CD4-positive, alpha-beta T cell (primary cell): ENCODE data around the gene OR9Q2. TPM values are rescaled to one million over a fixed set of nuclear protein-coding genes. Genes with fewer than 3 reads are reported as not detected.
"Not testable (repeated sequence)": the region's sequence is repeated elsewhere in the genome, so short reads cannot be mapped to it uniquely, and the experiment has no call there.

ENCODE experiments used
- ATAC-seq: fragments of 200-7000 bp; cut with Tn5 transposase; one replicate; pipeline ENCODE4 v1.10.0; 2022; ENCODE audit warnings: mild to moderate bottlenecking; ENCODE audit not compliant: poor library complexity
- CTCF ChIA-PET: fragments of 350-600 bp; sonication (Branson Sonifier 250); formaldehyde crosslinking; loops from one replicate; lab custom pipeline; 2021; ENCODE audit warnings: antibody characterized with exemption, inconsistent platforms; lab: Charles Lee
- POLR2A ChIA-PET: fragments of 350-600 bp; sonication (Branson Sonifier 250); formaldehyde crosslinking; loops from one replicate; lab custom pipeline; 2021; ENCODE audit warnings: antibody characterized with exemption, inconsistent platforms; lab: Charles Lee
- DNase-seq, 14 experiments: peaks; one replicate each; pipeline ENCODE4 v3.0.0-alpha.2; 2013 to 2020; ENCODE audit warnings: mixed read lengths in 2 of 14
- H3K27ac ChIP-seq, 2 donors: one replicate each; pipeline versions ENCODE4 v1.5.1 to v1.7.0; 2013; ENCODE audit warnings: low read length in 2 of 2, low read depth in 1 of 2, mild to moderate bottlenecking in 1 of 2
- H3K27me3 ChIP-seq, 2 experiments: 1 replicate in 1 of 2; 2 replicates in 1 of 2; pipeline versions ENCODE4 v1.6.1 to v1.7.0; 2013; ENCODE audit warnings: low read length in 2 of 2, control low read depth in 1 of 2, mild to moderate bottlenecking in 1 of 2, moderate library complexity in 1 of 2; ENCODE audit not compliant: insufficient read depth in 2 of 2, control insufficient read depth in 1 of 2
- H3K36me3 ChIP-seq: one replicate; pipeline ENCODE4 v1.6.1; 2013; ENCODE audit warnings: low read length, control low read depth; ENCODE audit not compliant: insufficient read depth
- H3K4me1 ChIP-seq: one replicate; pipeline ENCODE4 v1.6.1; 2013; ENCODE audit warnings: low read length, control low read depth; ENCODE audit not compliant: insufficient read depth
- H3K4me3 ChIP-seq: one replicate; pipeline ENCODE4 v1.5.1; 2013; ENCODE audit warnings: mild to moderate bottlenecking, low read length, moderate library complexity
- H3K9me3 ChIP-seq, 2 experiments: 1 replicate in 1 of 2; 2 replicates in 1 of 2; pipeline versions ENCODE4 v1.6.1 to v1.7.0; 2013; ENCODE audit warnings: low read length in 2 of 2, mild to moderate bottlenecking in 2 of 2, control low read depth in 1 of 2, moderate library complexity in 1 of 2; ENCODE audit not compliant: control insufficient read depth in 1 of 2, insufficient read depth in 1 of 2
- H3K27ac Mint-ChIP-seq: one replicate; pipeline ENCODE4 v1.8.0; 2020; ENCODE audit warnings: mixed read lengths
- H3K27me3 Mint-ChIP-seq: one replicate; pipeline ENCODE4 v1.8.0; 2021; ENCODE audit warnings: mixed read lengths
- H3K36me3 Mint-ChIP-seq: one replicate; pipeline ENCODE4 v1.8.0; 2021; ENCODE audit warnings: low read depth, mixed read lengths
- H3K4me1 Mint-ChIP-seq: one replicate; pipeline ENCODE4 v1.8.0; 2021; ENCODE audit warnings: low read depth, mixed read lengths
- H3K4me3 Mint-ChIP-seq: one replicate; pipeline ENCODE4 v1.8.0; 2020; ENCODE audit warnings: mild to moderate bottlenecking, mixed read lengths
- H3K9me3 Mint-ChIP-seq: one replicate; pipeline ENCODE4 v1.8.0; 2020; ENCODE audit warnings: mixed read lengths
- CTCF ChIP-seq: fragments of 200-600 bp; IDR thresholded peaks from one replicate; pipeline ENCODE4 v1.8.0; 2022; ENCODE audit warnings: antibody characterized with exemption, mild to moderate bottlenecking
- intact Hi-C, 2 experiments: fragments of 100-400 bp; cut with DNase I in 1 of 2; cut with micrococcal nuclease in 1 of 2; formaldehyde crosslinking; loops; one replicate each; pipeline versions ENCODE4 v1.15.1 to v1.9.0; 2023 to 2025; cut with DNase I, micrococcal nuclease
- total RNA-seq, 174 experiments: library from RNA in 2 of 174; stranded (reverse) in 2 of 174; gene quantifications; one replicate each; pipeline ENCODE4 v1.2.3 and lab custom pipeline; 2021 to 2026

OR9Q2 gene
- total RNA-seq, 2 experiments from 2014 or later = not detected

GRCh38 chr11:58195939-58196338, 7.1 kb downstream of the OR9Q2 start:
- Mint-ChIP-seq H3K9me3 (peaks cover 9% of the 10 kb centered on the region), H3K4me1 (no peaks in the 10 kb centered on the region), H3K27me3 (peaks cover 11% of the 10 kb centered on the region), H3K4me3 (no peak overlapping the region), H3K36me3 (no peaks in the 10 kb centered on the region), H3K27ac (no peak overlapping the region)
- no peak for TF ChIP-seq CTCF
- POLR2A ChIA-PET = no interaction called here
- H3K27me3 ChIP-seq = peaks cover 0 to 4% of the 10 kb centered on the region in 2 experiments
- H3K9me3 ChIP-seq = peaks cover 0 to 3% of the 10 kb centered on the region in 2 experiments
- intact Hi-C loops = no loop called here
- H3K4me3 ChIP-seq = no peak overlapping the region
- H3K36me3 ChIP-seq = no peaks in the 10 kb centered on the region
- H3K4me1 ChIP-seq = no peaks in the 10 kb centered on the region
- no peak for ATAC-seq
- DNase-seq = no peak
- H3K27ac ChIP-seq = no peak overlapping the region
- CTCF ChIA-PET = no interaction called here

- intact Hi-C loops = no loop called here
- ChIA-PET CTCF (no interaction called here), POLR2A (no interaction called here)
- no peak overlapping the region for H3K4me3 ChIP-seq
- H3K4me1 ChIP-seq = no peaks in the 10 kb centered on the region
- Mint-ChIP-seq H3K9me3 (peaks cover 9% of the 10 kb centered on the region), H3K36me3 (no peaks in the 10 kb centered on the region), H3K27me3 (peaks cover 37% of the 10 kb centered on the region), H3K4me1 (no peaks in the 10 kb centered on the region), H3K4me3 (no peak overlapping the region), H3K27ac (no peak overlapping the region)
- no peaks in the 10 kb centered on the region for H3K27me3 ChIP-seq
- DNase-seq (no peak), ATAC-seq (no peak)
- H3K36me3 ChIP-seq = no peaks in the 10 kb centered on the region
- H3K27ac ChIP-seq = no peak overlapping the region
- no peak for TF ChIP-seq CTCF
- H3K9me3 ChIP-seq = peaks cover 0 to 3% of the 10 kb centered on the region in 2 experiments
These were observed 10.4 kb downstream of the OR9Q2 start for GRCh38 chr11:58199271-58199670.

GRCh38 chr11:58204042-58204441, 15.2 kb downstream of the OR9Q2 start, which contains the start of gene OR1S2:
Gene OR1S2, minus strand, starts transcription at chr11:58204142. Its CDS starts 0 bp downstream, at chr11:58204142.
- no peak for DNase-seq
- intact Hi-C loops = no loop called here
- Mint-ChIP-seq H3K9me3 (peaks cover 6% of the 10 kb centered on the region), H3K27ac (no peak within 1 kb of the TSS), H3K4me1 (no peaks in the 10 kb centered on the region), H3K27me3 (peaks cover 50% of the 10 kb centered on the region), H3K4me3 (no peak within 1 kb of the TSS), H3K36me3 (no peaks in the 10 kb centered on the region)
- ChIA-PET POLR2A (no interaction called here), CTCF (no interaction called here)
- no peaks in the 10 kb centered on the region for H3K9me3 ChIP-seq
- no peaks in the 10 kb centered on the region for H3K4me1 ChIP-seq
- H3K36me3 ChIP-seq = no peaks in the 10 kb centered on the region
- no peak for ATAC-seq
- no peak for TF ChIP-seq CTCF
- H3K27me3 ChIP-seq = no peaks in the 10 kb centered on the region
- no peak within 1 kb of the TSS for H3K27ac ChIP-seq
- no peak within 1 kb of the TSS for H3K4me3 ChIP-seq

GRCh38 chr11:58212420-58212819, 23.6 kb downstream of the OR9Q2 start, which contains the start of gene OR1S1:
Gene OR1S1, plus strand, starts transcription at chr11:58212720.
- ATAC-seq, H3K9me3 ChIP-seq, POLR2A ChIA-PET, H3K27ac ChIP-seq, H3K4me1 Mint-ChIP-seq, H3K4me3 Mint-ChIP-seq, H3K4me1 ChIP-seq, H3K36me3 Mint-ChIP-seq, CTCF ChIA-PET, DNase-seq, H3K36me3 ChIP-seq, H3K9me3 Mint-ChIP-seq, H3K4me3 ChIP-seq, intact Hi-C loops, H3K27ac Mint-ChIP-seq, H3K27me3 ChIP-seq: not testable (repeated sequence)
- peaks cover 17% of the 10 kb centered on the region for H3K27me3 Mint-ChIP-seq
